HepG2 (cell line): Measurements from ENCODE around the gene SMIM36. TPM values are rescaled to one million over a fixed set of nuclear protein-coding genes. Genes with fewer than 3 reads are reported as not detected.

ENCODE experiments used
- ATAC-seq: fragments of 200-7000 bp; cut with Tn5 transposase; 3 replicates; pipeline ENCODE4 v1.9.1; 2020; ENCODE audit warnings: mild to moderate bottlenecking, moderate library complexity
- BruUV-seq: library from RNA; stranded (reverse); fragments of 400-500 nt; replicated peaks from 2 replicates; lab custom pipeline; 2021; lab: Mats Ljungman, UMichigan
- CTCF ChIA-PET: fragments of 300-600 bp; formaldehyde crosslinking; extraction: SDS; loops from one replicate; lab custom pipeline; 2021; ENCODE audit warnings: low total read pairs, inconsistent platforms, low intra/inter-chr PET ratio; lab: Yijun Ruan, JAX
- POLR2A ChIA-PET: fragments of 350-600 bp; sonication (Branson Sonifier 250); formaldehyde crosslinking; loops from one replicate; lab custom pipeline; 2020; ENCODE audit warnings: antibody characterized with exemption, inconsistent platforms; lab: Yijun Ruan, JAX
- DNase-seq: peaks from one replicate; pipeline ENCODE4 v3.0.0-alpha.2; 2015; ENCODE audit warnings: low spot score
- FAIRE-seq: peaks from 3 replicates; lab custom pipeline; 2011; peaks lifted over from hg19 to GRCh38; lab: Jason Lieb, UNC
- H2AFZ ChIP-seq: one replicate; pipeline ENCODE4 v1.6.1; 2011; ENCODE audit warnings: low read length, inconsistent platforms
- H3K27ac ChIP-seq: fragments of 300-600 bp; 3 replicates; pipeline ENCODE4 v1.8.0; 2011; ENCODE audit warnings: mixed run types, mild to moderate bottlenecking, mixed read lengths, low read length, inconsistent platforms; ENCODE audit not compliant: insufficient read depth; ENCODE audit errors: extremely low read length
- H3K27me3 ChIP-seq, 2 experiments: fragments of 200-600 bp in 1 of 2; 2 replicates in 1 of 2; 3 replicates in 1 of 2; pipeline versions ENCODE4 v1.6.0 to v1.8.0; 2011; ENCODE audit warnings: low read length in 2 of 2, mild to moderate bottlenecking in 2 of 2, moderate library complexity in 2 of 2, inconsistent platforms in 1 of 2; ENCODE audit not compliant: insufficient read depth in 2 of 2, control insufficient read depth in 1 of 2
- H3K36me3 ChIP-seq, 2 experiments: fragments of 200-600 bp in 1 of 2; replicated peaks in 1 of 2; 2 replicates in 1 of 2; 3 replicates in 1 of 2; pipeline versions ENCODE4 v1.5.1 to v1.8.0; 2011; ENCODE audit warnings: low read length in 2 of 2, inconsistent platforms in 1 of 2; ENCODE audit not compliant: insufficient read depth in 2 of 2, control insufficient read depth in 1 of 2
- H3K4me1 ChIP-seq: 2 replicates; pipeline ENCODE4 v1.5.1; 2012; ENCODE audit warnings: low read length, inconsistent platforms; ENCODE audit not compliant: insufficient read depth
- H3K4me2 ChIP-seq: 2 replicates; pipeline ENCODE4 v1.6.0; 2011; ENCODE audit warnings: low read depth, low read length, inconsistent platforms
- H3K4me3 ChIP-seq, 3 experiments: fragments of 200-600 bp in 1 of 3; sonication (generic), shearing (Covaris generic) in 1 of 3; replicated peaks in 1 of 3; 2 replicates each; pipeline ENCODE4 v1.5.1; 2011 to 2016; ENCODE audit warnings: low read length in 3 of 3, inconsistent platforms in 2 of 3, low read depth in 2 of 3, mild to moderate bottlenecking in 2 of 3, control low read depth in 1 of 3, mixed read lengths in 1 of 3; ENCODE audit not compliant: insufficient read depth in 1 of 3
- H3K79me2 ChIP-seq: one replicate; pipeline ENCODE4 v1.6.1; 2011; ENCODE audit warnings: low read length, inconsistent platforms; ENCODE audit not compliant: insufficient read depth
- H3K9ac ChIP-seq: 2 replicates; pipeline ENCODE4 v1.6.0; 2011; ENCODE audit warnings: mild to moderate bottlenecking, low read depth, low read length, inconsistent platforms; ENCODE audit not compliant: insufficient read depth
- H3K9me3 ChIP-seq: 2 replicates; pipeline ENCODE4 v1.5.1; 2012; ENCODE audit warnings: mild to moderate bottlenecking, low read length
- H4K20me1 ChIP-seq: 2 replicates; pipeline ENCODE4 v1.6.0; 2011; ENCODE audit warnings: inconsistent platforms, mild to moderate bottlenecking, low read length, moderate library complexity; ENCODE audit not compliant: insufficient read depth
- CEBPG ChIP-seq: IDR thresholded peaks from 2 replicates; pipeline ENCODE4 v1.6.1; 2016
- DNMT1 ChIP-seq: sonication (generic); formaldehyde crosslinking; IDR thresholded peaks from 2 replicates; pipeline ENCODE4 v1.5.1; 2020; ENCODE audit warnings: mild to moderate bottlenecking, missing genetic modification reagents
- GLI4 ChIP-seq: sonication (generic); formaldehyde crosslinking; IDR thresholded peaks from 2 replicates; pipeline ENCODE4 v1.5.1; 2020; ENCODE audit warnings: missing genetic modification reagents, mild to moderate bottlenecking, moderate library complexity, borderline replicate concordance
- MAFG ChIP-seq: sonication (generic); formaldehyde crosslinking; IDR thresholded peaks from 2 replicates; pipeline ENCODE4 v1.5.1; 2020; ENCODE audit warnings: mild to moderate bottlenecking, missing genetic modification reagents
- MEIS2 ChIP-seq: sonication (generic); formaldehyde crosslinking; IDR thresholded peaks from 2 replicates; pipeline ENCODE4 v1.9.0; 2021; ENCODE audit warnings: mild to moderate bottlenecking, missing genetic modification reagents
- MTA3 ChIP-seq: sonication (generic); formaldehyde crosslinking; IDR thresholded peaks from 2 replicates; pipeline ENCODE4 v1.4.0; 2020; ENCODE audit warnings: missing genetic modification reagents
- RBAK ChIP-seq: sonication (generic); formaldehyde crosslinking; IDR thresholded peaks from 2 replicates; pipeline ENCODE4 v1.5.1; 2020; ENCODE audit warnings: mild to moderate bottlenecking, missing genetic modification reagents
- SMARCC2 ChIP-seq: fragments of 450-650 bp; IDR thresholded peaks from 2 replicates; pipeline ENCODE4 v1.6.1; 2017; ENCODE audit warnings: antibody characterized with exemption, mild to moderate bottlenecking
- TBL1XR1 ChIP-seq: fragments of 150-350 bp; IDR thresholded peaks from 2 replicates; pipeline ENCODE4 v1.6.1; 2014; ENCODE audit warnings: borderline replicate concordance, low read length; ENCODE audit not compliant: partially characterized antibody
- ZBTB38 ChIP-seq: sonication (generic); formaldehyde crosslinking; IDR thresholded peaks from 2 replicates; pipeline ENCODE4 v1.5.1; 2020; ENCODE audit warnings: mild to moderate bottlenecking, missing genetic modification reagents
- ZBTB42 ChIP-seq: sonication (generic); formaldehyde crosslinking; IDR thresholded peaks from 2 replicates; pipeline ENCODE4 v1.5.0; 2020; ENCODE audit warnings: mild to moderate bottlenecking, missing genetic modification reagents
- ZMYM2 ChIP-seq: sonication (generic); formaldehyde crosslinking; IDR thresholded peaks from 2 replicates; pipeline ENCODE4 v1.8.0; 2022; ENCODE audit warnings: mild to moderate bottlenecking, missing genetic modification reagents
- ZNF280B ChIP-seq: sonication (generic); formaldehyde crosslinking; IDR thresholded peaks from 2 replicates; pipeline ENCODE4 v1.5.0; 2020; ENCODE audit warnings: missing genetic modification reagents, mild to moderate bottlenecking, borderline replicate concordance
- ZNF616 ChIP-seq: sonication (generic); formaldehyde crosslinking; IDR thresholded peaks from 2 replicates; pipeline ENCODE4 v1.5.0; 2020; ENCODE audit warnings: low read depth, mild to moderate bottlenecking, missing genetic modification reagents
- ZNF644 ChIP-seq: IDR thresholded peaks from 2 replicates; pipeline ENCODE4 v1.6.1; 2016; ENCODE audit warnings: low read depth
- ZNF766 ChIP-seq: sonication (generic); formaldehyde crosslinking; IDR thresholded peaks from 2 replicates; pipeline ENCODE4 v1.5.0; 2020; ENCODE audit warnings: missing genetic modification reagents, borderline replicate concordance
- ZNF792 ChIP-seq: IDR thresholded peaks from 2 replicates; pipeline ENCODE4 v1.6.1; 2016
- ZNF83 ChIP-seq: sonication (generic); formaldehyde crosslinking; IDR thresholded peaks from 2 replicates; pipeline ENCODE4 v1.4.0; 2020; ENCODE audit warnings: missing genetic modification reagents, mild to moderate bottlenecking, borderline replicate concordance
- WGBS: methylation state at CpG from one replicate; pipeline ENCODE4 v1.1.6; 2017; ENCODE audit warnings: low lambda C conversion rate; 5-methylcytosine and 5-hydroxymethylcytosine counted together
- in situ Hi-C: cut with HindIII; loops from 2 replicates; pipeline ENCODE4 v1.10.0; 2017; ENCODE audit warnings: low pct_unique_long_range_greater_than_20kb; ENCODE audit not compliant: extremely low pct_ligation_motif_present
- intact Hi-C: fragments of 100-400 bp; cut with micrococcal nuclease; formaldehyde crosslinking; loops from one replicate; pipeline ENCODE4 v1.10.0; 2022; ENCODE audit not compliant: unreplicated experiment
- polyA plus RNA-seq, 8 experiments: library from polyadenylated mRNA; depleted of rRNA in 3 of 8; stranded (reverse) in 7 of 8; unstranded in 1 of 8; fragments of >200 nt; fragmentation: Illumina TruSeq in 4 of 8; extraction: Trizol in 4 of 8; gene quantifications; 2 replicates each; pipeline versions ENCODE4 v1.2.1 to v1.2.3, GENCODE V29; 2011 to 2016; ENCODE audit warnings: low read depth in 4 of 8, missing spikeins in 1 of 8, mixed read lengths in 1 of 8; ENCODE audit not compliant: insufficient read depth in 1 of 8
- total RNA-seq, 5 experiments: library from RNA; depleted of rRNA; stranded (reverse); fragments of >200 nt; fragmentation: Illumina TruSeq; extraction: Trizol; gene quantifications; 2 replicates each; pipeline ENCODE4 v1.2.3, GENCODE V29; 2016; ENCODE audit warnings: low read depth in 1 of 5
- TF ChIP-seq, protein P1 (sequence below): sonication (generic); formaldehyde crosslinking; conservative IDR thresholded peaks from 2 replicates; pipeline ENCODE4 v1.4.0; 2020; ENCODE audit warnings: missing genetic modification reagents
- TF ChIP-seq, protein P2 (sequence below): IDR thresholded peaks from 2 replicates; pipeline ENCODE4 v1.6.1; 2016; ENCODE audit warnings: missing compliant biosample characterization, missing genetic modification reagents, borderline replicate concordance
- TF ChIP-seq, protein P3 (sequence below): sonication (generic); formaldehyde crosslinking; IDR thresholded peaks from 2 replicates; pipeline ENCODE4 v1.4.0; 2020; ENCODE audit warnings: missing genetic modification reagents

The SMIM36 gene
- total and polyA plus RNA-seq, 2 of the 13 experiments (the other 11 are each of a cell fraction or from before 2014, with no cell fraction given): not detected

GRCh38 chr17:55450232-55450825 lies 60.9 kb downstream of the SMIM36 start:
- H3K27me3 ChIP-seq: no peaks in the 10 kb centered on the region
- ChIA-PET POLR2A (no interaction called here), CTCF (no interaction called here)
- no peak for FAIRE-seq
- H3K79me2 ChIP-seq: no peaks in the 10 kb centered on the region
- intact Hi-C loops: no loop called here
- H3K4me1 ChIP-seq: peaks cover 98% of the 10 kb centered on the region
- H3K4me2 ChIP-seq: no peak overlapping the region
- no peak for DNase-seq
- H4K20me1 ChIP-seq: no peaks in the 10 kb centered on the region
- no peak overlapping the region for H3K9ac ChIP-seq
- in situ Hi-C loops: no loop called here
- no peaks in the 10 kb centered on the region for H3K36me3 ChIP-seq
- no peaks in the 10 kb centered on the region for H3K9me3 ChIP-seq
- WGBS: 86% methylated on average over 7 of the region's 7 CpGs
- no peak overlapping the region for H3K4me3 ChIP-seq
- peak overlapping the region; percentile 44 for H3K27ac ChIP-seq
- BruUV-seq: no TSS peak
- peak overlapping the region; percentile 25 for H2AFZ ChIP-seq
- no peak for ATAC-seq
- no peak for TF ChIP-seq ZNF616
- peak; percentile 45; the same call in 1 of the 2 replicates for TF ChIP-seq ZBTB38 (CRISPR knock-in tag)
- no peak for TF ChIP-seq MTA3 (CRISPR knock-in tag)
- TF ChIP-seq, protein P1, sequence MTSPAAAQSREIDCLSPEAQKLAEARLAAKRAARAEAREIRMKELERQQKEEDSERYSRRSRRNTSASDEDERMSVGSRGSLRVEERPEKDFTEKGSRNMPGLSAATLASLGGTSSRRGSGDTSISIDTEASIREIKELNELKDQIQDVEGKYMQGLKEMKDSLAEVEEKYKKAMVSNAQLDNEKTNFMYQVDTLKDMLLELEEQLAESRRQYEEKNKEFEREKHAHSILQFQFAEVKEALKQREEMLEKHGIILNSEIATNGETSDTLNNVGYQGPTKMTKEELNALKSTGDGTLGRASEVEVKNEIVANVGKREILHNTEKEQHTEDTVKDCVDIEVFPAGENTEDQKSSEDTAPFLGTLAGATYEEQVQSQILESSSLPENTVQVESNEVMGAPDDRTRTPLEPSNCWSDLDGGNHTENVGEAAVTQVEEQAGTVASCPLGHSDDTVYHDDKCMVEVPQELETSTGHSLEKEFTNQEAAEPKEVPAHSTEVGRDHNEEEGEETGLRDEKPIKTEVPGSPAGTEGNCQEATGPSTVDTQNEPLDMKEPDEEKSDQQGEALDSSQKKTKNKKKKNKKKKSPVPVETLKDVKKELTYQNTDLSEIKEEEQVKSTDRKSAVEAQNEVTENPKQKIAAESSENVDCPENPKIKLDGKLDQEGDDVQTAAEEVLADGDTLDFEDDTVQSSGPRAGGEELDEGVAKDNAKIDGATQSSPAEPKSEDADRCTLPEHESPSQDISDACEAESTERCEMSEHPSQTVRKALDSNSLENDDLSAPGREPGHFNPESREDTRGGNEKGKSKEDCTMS (CRISPR knock-in tag): no peak
- 0 out of 2 replicates have a peak, but pooled peaks have one; percentile 43 for TF ChIP-seq RBAK (CRISPR knock-in tag)
- TF ChIP-seq GLI4 (CRISPR knock-in tag): no peak
- TF ChIP-seq MAFG (CRISPR knock-in tag): no peak
- TF ChIP-seq ZNF280B: no peak
- no peak for TF ChIP-seq ZMYM2
- TF ChIP-seq ZBTB42 (CRISPR knock-in tag): no peak
- TF ChIP-seq CEBPG (CRISPR knock-in tag): no peak
- TF ChIP-seq, protein P2, sequence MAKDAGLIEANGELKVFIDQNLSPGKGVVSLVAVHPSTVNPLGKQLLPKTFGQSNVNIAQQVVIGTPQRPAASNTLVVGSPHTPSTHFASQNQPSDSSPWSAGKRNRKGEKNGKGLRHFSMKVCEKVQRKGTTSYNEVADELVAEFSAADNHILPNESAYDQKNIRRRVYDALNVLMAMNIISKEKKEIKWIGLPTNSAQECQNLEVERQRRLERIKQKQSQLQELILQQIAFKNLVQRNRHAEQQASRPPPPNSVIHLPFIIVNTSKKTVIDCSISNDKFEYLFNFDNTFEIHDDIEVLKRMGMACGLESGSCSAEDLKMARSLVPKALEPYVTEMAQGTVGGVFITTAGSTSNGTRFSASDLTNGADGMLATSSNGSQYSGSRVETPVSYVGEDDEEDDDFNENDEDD (CRISPR knock-in tag): no peak
- TF ChIP-seq MEIS2: no peak
- TF ChIP-seq ZNF644 (CRISPR knock-in tag): 0 out of 2 replicates have a peak, but pooled peaks have one; percentile 18
- TF ChIP-seq, protein P3, sequence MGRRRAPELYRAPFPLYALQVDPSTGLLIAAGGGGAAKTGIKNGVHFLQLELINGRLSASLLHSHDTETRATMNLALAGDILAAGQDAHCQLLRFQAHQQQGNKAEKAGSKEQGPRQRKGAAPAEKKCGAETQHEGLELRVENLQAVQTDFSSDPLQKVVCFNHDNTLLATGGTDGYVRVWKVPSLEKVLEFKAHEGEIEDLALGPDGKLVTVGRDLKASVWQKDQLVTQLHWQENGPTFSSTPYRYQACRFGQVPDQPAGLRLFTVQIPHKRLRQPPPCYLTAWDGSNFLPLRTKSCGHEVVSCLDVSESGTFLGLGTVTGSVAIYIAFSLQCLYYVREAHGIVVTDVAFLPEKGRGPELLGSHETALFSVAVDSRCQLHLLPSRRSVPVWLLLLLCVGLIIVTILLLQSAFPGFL (CRISPR knock-in tag): no peak
- TF ChIP-seq DNMT1: no peak
- no peak for TF ChIP-seq TBL1XR1
- no peak for TF ChIP-seq SMARCC2
- 0 out of 2 replicates have a peak, but pooled peaks have one; percentile 19 for TF ChIP-seq ZNF792 (CRISPR knock-in tag)
- TF ChIP-seq ZNF766 (CRISPR knock-in tag): no peak
- no peak for TF ChIP-seq ZNF83 (CRISPR knock-in tag)
